GM12878 (cell line): ENCODE results near the gene FBLN1. TPM values are rescaled to one million over a fixed set of nuclear protein-coding genes. Genes with fewer than 3 reads are reported as not detected.

Source experiments
- ATAC-seq: fragments of 200-7000 bp; cut with Tn5 transposase; 3 replicates; pipeline ENCODE4 v1.9.1; 2020; ENCODE audit warnings: mild to moderate bottlenecking, moderate library complexity
- Bru-seq: library from RNA; stranded (reverse); fragments of 400-500 nt; gene quantifications from one replicate; lab custom pipeline; 2021; lab: Mats Ljungman, UMichigan
- BruChase-seq, 2 experiments: library from RNA; stranded (reverse); fragments of 400-500 nt; gene quantifications; one replicate each; lab custom pipeline; 2021; lab: Mats Ljungman, UMichigan
- BruUV-seq: library from RNA; stranded (reverse); fragments of 400-500 nt; replicated peaks from 2 replicates; lab custom pipeline; 2021; lab: Mats Ljungman, UMichigan
- CTCF ChIA-PET: fragments of 300-600 bp; sonication (Branson Sonifier 250); formaldehyde crosslinking; extraction: SDS; loops from one replicate; lab custom pipeline; 2021; ENCODE audit warnings: inconsistent platforms; lab: Yijun Ruan, JAX
- POLR2A ChIA-PET: fragments of 350-600 bp; formaldehyde crosslinking; extraction: SDS; loops from one replicate; lab custom pipeline; 2021; ENCODE audit warnings: inconsistent platforms; lab: Charles Lee
- RAD21 ChIA-PET: fragments of 300-600 bp; sonication (Branson Sonifier 250); formaldehyde crosslinking; loops from one replicate; lab custom pipeline; 2023; ENCODE audit warnings: antibody characterized with exemption; ENCODE audit not compliant: unreplicated experiment; lab: Charles Lee
- SMC1A ChIA-PET: fragments of 300-600 bp; sonication (Branson Sonifier 250); formaldehyde crosslinking; loops from one replicate; lab custom pipeline; 2023; ENCODE audit not compliant: unreplicated experiment, uncharacterized antibody; lab: Charles Lee
- DNase-seq: peaks from one replicate; pipeline ENCODE4 v3.0.0-alpha.2; 2011; ENCODE audit warnings: low read depth, low spot score
- FAIRE-seq: peaks from 3 replicates; lab custom pipeline; 2011; peaks lifted over from hg19 to GRCh38; lab: Jason Lieb, UNC
- H2AFZ ChIP-seq: 2 replicates; pipeline ENCODE4 v1.6.0; 2011; ENCODE audit warnings: low read depth, low read length, control low read depth; ENCODE audit not compliant: control insufficient read depth
- H3K27ac ChIP-seq: 2 replicates; pipeline ENCODE4 v1.5.1; 2011; ENCODE audit warnings: control low read depth; ENCODE audit not compliant: control insufficient read depth, insufficient read depth
- H3K27me3 ChIP-seq, 2 experiments: replicated peaks in 1 of 2; 2 replicates each; pipeline versions ENCODE4 v1.6.0 to v1.6.1; 2011; ENCODE audit warnings: low read length in 1 of 2; ENCODE audit not compliant: control insufficient read depth in 2 of 2, insufficient read depth in 2 of 2
- H3K36me3 ChIP-seq, 2 experiments: 2 replicates each; pipeline ENCODE4 v1.5.1; 2011; ENCODE audit warnings: low read length in 1 of 2; ENCODE audit not compliant: control insufficient read depth in 2 of 2, insufficient read depth in 2 of 2
- H3K4me1 ChIP-seq: 2 replicates; pipeline ENCODE4 v1.6.1; 2011; ENCODE audit warnings: mild to moderate bottlenecking, low read length, moderate library complexity, mixed read lengths; ENCODE audit not compliant: control insufficient read depth, insufficient read depth
- H3K4me2 ChIP-seq: 2 replicates; pipeline ENCODE4 v1.6.0; 2011; ENCODE audit warnings: control low read depth; ENCODE audit not compliant: control insufficient read depth, insufficient read depth
- H3K4me3 ChIP-seq: fragments of 200-600 bp; sonication (generic); 2 replicates; pipeline ENCODE4 v1.5.1; 2016
- H3K79me2 ChIP-seq: 2 replicates; pipeline ENCODE4 v1.6.0; 2011; ENCODE audit warnings: low read length; ENCODE audit not compliant: control insufficient read depth, insufficient read depth
- H3K9ac ChIP-seq: 2 replicates; pipeline ENCODE4 v1.8.0; 2011; ENCODE audit warnings: low read length, control low read depth, mixed read lengths; ENCODE audit not compliant: control insufficient read depth, insufficient read depth
- H3K9me3 ChIP-seq: replicated peaks from 3 replicates; pipeline ENCODE4 v1.5.1; 2011; ENCODE audit warnings: mild to moderate bottlenecking, low read length; ENCODE audit not compliant: control insufficient read depth, insufficient read depth
- H4K20me1 ChIP-seq: 2 replicates; pipeline ENCODE4 v1.6.0; 2011; ENCODE audit not compliant: control insufficient read depth, insufficient read depth
- ATF2 ChIP-seq: IDR thresholded peaks from 2 replicates; pipeline ENCODE4 v1.6.1; 2012; ENCODE audit warnings: low read length, inconsistent platforms
- ATF7 ChIP-seq: fragments of 450-650 bp; IDR thresholded peaks from 2 replicates; pipeline ENCODE4 v1.6.1; 2016; ENCODE audit warnings: low read depth, mild to moderate bottlenecking
- EP300 ChIP-seq, 2 experiments: fragments of 150-350 bp in 1 of 2; IDR thresholded peaks; 2 replicates each; pipeline ENCODE4 v1.6.1; 2011 to 2012; ENCODE audit warnings: low read depth in 2 of 2, low read length in 2 of 2, borderline replicate concordance in 1 of 2, improper control_type of control experiment in 1 of 2, inconsistent platforms in 1 of 2; ENCODE audit not compliant: control insufficient read depth in 1 of 2
- FOS ChIP-seq: IDR thresholded peaks from 3 replicates; pipeline ENCODE4 v1.6.1; 2011; ENCODE audit warnings: borderline replicate concordance; ENCODE audit not compliant: insufficient read length; ENCODE audit errors: extremely low read depth
- HSF1 ChIP-seq: fragments of 150-350 bp; IDR thresholded peaks from 2 replicates; pipeline ENCODE4 v1.6.1; 2014; ENCODE audit warnings: mild to moderate bottlenecking, low read depth, low read length
- MEF2B ChIP-seq: fragments of 450-650 bp; IDR thresholded peaks from 2 replicates; pipeline ENCODE4 v1.6.1; 2018; ENCODE audit warnings: mild to moderate bottlenecking, moderate library complexity; ENCODE audit not compliant: partially characterized antibody, poor library complexity, severe bottlenecking
- MTA3 ChIP-seq: IDR thresholded peaks from 2 replicates; pipeline ENCODE4 v1.6.1; 2012; ENCODE audit warnings: low read length, inconsistent platforms, borderline replicate concordance
- NR2C1 ChIP-seq: fragments of 450-650 bp; IDR thresholded peaks from 2 replicates; pipeline ENCODE4 v1.6.1; 2017; ENCODE audit warnings: antibody characterized with exemption, mild to moderate bottlenecking, moderate library complexity
- NRF1 ChIP-seq: conservative IDR thresholded peaks from 2 replicates; pipeline ENCODE4 v1.6.1; 2011; ENCODE audit warnings: mild to moderate bottlenecking, low read depth, low read length, improper control_type of control experiment
- SP1 ChIP-seq: IDR thresholded peaks from one replicate; pipeline ENCODE4 v1.6.1; 2011; ENCODE audit warnings: low read depth, low read length
- TCF12 ChIP-seq: IDR thresholded peaks from 2 replicates; pipeline ENCODE4 v1.6.1; 2011; ENCODE audit warnings: low read depth, mild to moderate bottlenecking, low read length
- WGBS: methylation state at CpG from one replicate; pipeline ENCODE4 v1.1.6; 2016; ENCODE audit warnings: low lambda C conversion rate; ENCODE audit not compliant: insufficient replicate concordance, insufficient coverage; ENCODE audit errors: missing lambda C conversion rate; 5-methylcytosine and 5-hydroxymethylcytosine counted together
- in situ Hi-C: fragments of 300-500 bp; cut with MboI; formaldehyde crosslinking; loops from 9 replicates; pipeline ENCODE4 v1.14.3; 2018; ENCODE audit warnings: mixed read lengths
- intact Hi-C: fragments of 100-400 bp; cut with micrococcal nuclease; formaldehyde crosslinking; loops from one replicate; pipeline ENCODE4 v1.14.2; 2022; ENCODE audit not compliant: unreplicated experiment
- long read RNA-seq, 2 experiments: library from polyadenylated mRNA; unstranded; transcript quantifications; one replicate each; pipeline ENCODE4 v2.0.0, GENCODE V29; 2019 to 2020
- polyA minus RNA-seq, 3 experiments: library from RNA; depleted of rRNA, polyadenylated mRNA; stranded (reverse); fragments of >200 nt; gene quantifications; 2 replicates each; pipeline ENCODE4 v1.2.3, GENCODE V29; 2011
- polyA plus RNA-seq, 11 experiments: library from polyadenylated mRNA; depleted of rRNA in 4 of 11; unstranded in 6 of 11; stranded (reverse) in 5 of 11; fragments of >200 nt; fragmentation: Nextera tagmentation in 4 of 11; fragmentation: Illumina TruSeq in 1 of 11; extraction: Ambion mirVana in 4 of 11; extraction: Trizol in 1 of 11; gene quantifications; 1 replicate in 1 of 11; 2 replicates in 10 of 11; pipeline versions ENCODE4 v1.2.1 to v1.2.3, GENCODE V29; 2011 to 2016; ENCODE audit warnings: inconsistent platforms in 2 of 11, missing spikeins in 2 of 11, low read depth in 1 of 11
- total RNA-seq, 4 experiments: library from RNA; depleted of rRNA in 3 of 4; stranded (reverse); fragments of >200 nt in 3 of 4; fragmentation: Illumina TruSeq in 1 of 4; extraction: Trizol in 1 of 4; gene quantifications; 2 replicates each; pipeline versions ENCODE4 v1.2.1 to v1.2.3, GENCODE V29; 2013 to 2021
- TF ChIP-seq, protein P1 (sequence below): IDR thresholded peaks from 2 replicates; pipeline ENCODE4 v1.6.1; 2011; ENCODE audit warnings: borderline replicate concordance, low read depth, mild to moderate bottlenecking, moderate library complexity, low read length; ENCODE audit not compliant: insufficient read depth, poor library complexity, severe bottlenecking

FBLN1 gene, protein sequence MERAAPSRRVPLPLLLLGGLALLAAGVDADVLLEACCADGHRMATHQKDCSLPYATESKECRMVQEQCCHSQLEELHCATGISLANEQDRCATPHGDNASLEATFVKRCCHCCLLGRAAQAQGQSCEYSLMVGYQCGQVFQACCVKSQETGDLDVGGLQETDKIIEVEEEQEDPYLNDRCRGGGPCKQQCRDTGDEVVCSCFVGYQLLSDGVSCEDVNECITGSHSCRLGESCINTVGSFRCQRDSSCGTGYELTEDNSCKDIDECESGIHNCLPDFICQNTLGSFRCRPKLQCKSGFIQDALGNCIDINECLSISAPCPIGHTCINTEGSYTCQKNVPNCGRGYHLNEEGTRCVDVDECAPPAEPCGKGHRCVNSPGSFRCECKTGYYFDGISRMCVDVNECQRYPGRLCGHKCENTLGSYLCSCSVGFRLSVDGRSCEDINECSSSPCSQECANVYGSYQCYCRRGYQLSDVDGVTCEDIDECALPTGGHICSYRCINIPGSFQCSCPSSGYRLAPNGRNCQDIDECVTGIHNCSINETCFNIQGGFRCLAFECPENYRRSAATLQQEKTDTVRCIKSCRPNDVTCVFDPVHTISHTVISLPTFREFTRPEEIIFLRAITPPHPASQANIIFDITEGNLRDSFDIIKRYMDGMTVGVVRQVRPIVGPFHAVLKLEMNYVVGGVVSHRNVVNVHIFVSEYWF
- total RNA-seq (2013; cell fraction: nucleolus; rRNA removed): not detected in 2 replicates
- total RNA-seq (2014; rRNA removed): not detected in 2 replicates
- not detected in 2 replicates for total RNA-seq (2014; rRNA removed; fragmentation: Illumina TruSeq; extraction: Trizol)
- 0.51 and 0.90 TPM in 2 replicates for total RNA-seq (2021)
- polyA plus RNA-seq (2011; ENCODE audit: low read depth): not detected
- not detected in 2 replicates for polyA plus RNA-seq (2011; rRNA removed)
- not detected in 2 replicates for polyA plus RNA-seq (2011; cell fraction: cytosol; rRNA removed)
- not detected in 2 replicates for polyA plus RNA-seq (2011; cell fraction: nucleus; rRNA removed)
- polyA plus RNA-seq (2012): not detected in 2 replicates
- polyA plus RNA-seq (2014; fragmentation: Illumina TruSeq; extraction: Trizol): not detected in 2 replicates
- not detected for polyA plus RNA-seq (2014; fragmentation: Nextera tagmentation; extraction: Ambion mirVana)
- not detected in 2 replicates for polyA plus RNA-seq (2014; rRNA removed)
- polyA plus RNA-seq (2016; fragmentation: Nextera tagmentation; extraction: Ambion mirVana): under 1 TPM in 1 of 2 experiments, not detected in 1; 0.20 TPM
- polyA minus RNA-seq (2011; rRNA and poly(A)+ RNA removed): not detected in 2 replicates
- 1.8 and 2.0 TPM in 2 replicates for polyA minus RNA-seq (2011; cell fraction: cytosol; rRNA and poly(A)+ RNA removed)
- 0.48 TPM in 1 of 2 replicates, not detected in the other for polyA minus RNA-seq (2011; cell fraction: nucleus; rRNA and poly(A)+ RNA removed)
- percentile 5 among the genes with signal in this experiment for Bru-seq, nascent RNA
- percentile 5 among the genes with signal in this experiment for BruChase-seq, experiment 1, labeled RNA remaining after a 6-hour chase
- percentile 8 among the genes with signal in this experiment for BruChase-seq, experiment 2, labeled RNA remaining after a 2-hour chase
- long read RNA-seq, experiment 1: 0 reads
- long read RNA-seq, experiment 2: 0 reads

- no peak for DNase-seq
- RAD21 ChIA-PET: no interaction called here
- no TSS peak for BruUV-seq
- no peak for TF ChIP-seq ATF2
- TF ChIP-seq MTA3: no peak
- no peak for TF ChIP-seq FOS
- TF ChIP-seq TCF12: no peak
- no peak for TF ChIP-seq ATF7
- TF ChIP-seq, protein P1, sequence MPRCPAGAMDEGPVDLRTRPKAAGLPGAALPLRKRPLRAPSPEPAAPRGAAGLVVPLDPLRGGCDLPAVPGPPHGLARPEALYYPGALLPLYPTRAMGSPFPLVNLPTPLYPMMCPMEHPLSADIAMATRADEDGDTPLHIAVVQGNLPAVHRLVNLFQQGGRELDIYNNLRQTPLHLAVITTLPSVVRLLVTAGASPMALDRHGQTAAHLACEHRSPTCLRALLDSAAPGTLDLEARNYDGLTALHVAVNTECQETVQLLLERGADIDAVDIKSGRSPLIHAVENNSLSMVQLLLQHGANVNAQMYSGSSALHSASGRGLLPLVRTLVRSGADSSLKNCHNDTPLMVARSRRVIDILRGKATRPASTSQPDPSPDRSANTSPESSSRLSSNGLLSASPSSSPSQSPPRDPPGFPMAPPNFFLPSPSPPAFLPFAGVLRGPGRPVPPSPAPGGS: no peak
- TF ChIP-seq SP1: no peak
- no peak for TF ChIP-seq MEF2B
- TF ChIP-seq NRF1: no peak
- no peak for TF ChIP-seq NR2C1
- no peak for TF ChIP-seq EP300 (IDR thresholded peaks at IDR 0.05; ENCODE audit: borderline replicate concordance in 1 of 2, control insufficient read depth in 1 of 2, low read depth in 2 of 2, low read length in 2 of 2)
- no peak for TF ChIP-seq HSF1
Measured at GRCh38 chr22:45502215-45503049, at the start of gene FBLN1. TSS of gene FBLN1 (plus strand) at chr22:45502883. CDS start at chr22:45502986, 103 bp downstream.

More at GRCh38 chr22:45502215-45503049, at the start of gene FBLN1:
- ChIA-PET POLR2A (no interaction called here), CTCF (no interaction called here), SMC1A (no interaction called here)
- 51% methylated on average over 23 of the region's 89 CpGs for WGBS
- FAIRE-seq (no peak), ATAC-seq (no peak)
- no peaks in the 10 kb centered on the region for H4K20me1 ChIP-seq
- H3K4me3 ChIP-seq: no peak within 1 kb of the TSS
- no peak within 1 kb of the TSS for H3K4me2 ChIP-seq
- in situ Hi-C loops: no loop called here
- no peak within 1 kb of the TSS for H3K27ac ChIP-seq
- intact Hi-C loops: no loop called here
- H3K27me3 ChIP-seq: peaks cover 5 to 7% of the 10 kb centered on the region in 2 experiments
- H3K79me2 ChIP-seq: no peaks in the 10 kb centered on the region
- H3K36me3 ChIP-seq: no peaks in the 10 kb centered on the region
- no peak within 1 kb of the TSS for H3K9ac ChIP-seq
- no peaks in the 10 kb centered on the region for H3K9me3 ChIP-seq
- H3K4me1 ChIP-seq: no peaks in the 10 kb centered on the region
- H2AFZ ChIP-seq: no peak within 1 kb of the TSS
